HCT116 (cell line): ENCODE measurements around the gene USH1C. TPM values are rescaled to one million over a fixed set of nuclear protein-coding genes. Genes with fewer than 3 reads are reported as not detected.

Experiments used
- ATAC-seq: fragments of 200-7000 bp; cut with Tn5 transposase; 2 replicates; pipeline ENCODE4 v1.9.1; 2020; ENCODE audit warnings: mild to moderate bottlenecking, moderate library complexity
- BruUV-seq: library from RNA; stranded (reverse); fragments of 400-500 nt; replicated peaks from 2 replicates; lab custom pipeline; 2021; lab: Mats Ljungman, UMichigan
- CTCF ChIA-PET: fragments of 300-600 bp; sonication (Branson Sonifier 250); formaldehyde crosslinking; loops from one replicate; lab custom pipeline; 2021; ENCODE audit warnings: antibody characterized with exemption; lab: Charles Lee
- POLR2A ChIA-PET: fragments of 300-600, 350-600 bp; sonication (Branson Sonifier 250); formaldehyde crosslinking; loops from one replicate; lab custom pipeline; 2021; ENCODE audit warnings: antibody characterized with exemption; lab: Charles Lee
- RAD21 ChIA-PET, 2 experiments: fragments of 300-600 bp; sonication (Branson Sonifier 250); formaldehyde crosslinking; loops; one replicate each; lab custom pipeline; 2023; ENCODE audit warnings: low total read pairs in 2 of 2; ENCODE audit not compliant: uncharacterized antibody in 2 of 2, unreplicated experiment in 2 of 2, low non-redundant PET in 1 of 2; lab: Charles Lee
- DNase-seq: peaks from one replicate; pipeline ENCODE4 v3.0.0-alpha.2; 2010; ENCODE audit warnings: low read depth, low spot score
- H2AFZ ChIP-seq: fragments of 200-600 bp; shearing (Covaris generic), sonication (generic); 2 replicates; pipeline ENCODE4 v1.6.1; 2017; ENCODE audit warnings: low read depth, mixed run types, mixed read lengths, antibody characterized with exemption, low read length; ENCODE audit not compliant: poor library complexity, severe bottlenecking
- H3K27ac ChIP-seq: 2 replicates; pipeline ENCODE4 v1.5.1; 2012; ENCODE audit warnings: low read depth, low read length
- H3K27me3 ChIP-seq: fragments of 200-600 bp; sonication (generic); 2 replicates; pipeline ENCODE4 v1.6.1; 2016; ENCODE audit warnings: mixed run types, low read length, mixed read lengths; ENCODE audit not compliant: insufficient read depth
- H3K36me3 ChIP-seq, 2 experiments: fragments of 200-500 bp in 1 of 2; fragments of 200-600 bp in 1 of 2; sonication (Bioruptor generic) in 1 of 2; sonication (generic) in 1 of 2; 2 replicates each; pipeline versions ENCODE4 v1.5.1 to v1.6.1; 2014 to 2016; ENCODE audit warnings: low read length in 2 of 2, inconsistent platforms in 1 of 2, mixed read lengths in 1 of 2, mixed run types in 1 of 2; ENCODE audit not compliant: insufficient read depth in 2 of 2, control insufficient read depth in 1 of 2
- H3K4me1 ChIP-seq, 2 experiments: fragments of 200-600 bp in 1 of 2; sonication (generic) in 1 of 2; 2 replicates each; pipeline versions ENCODE4 v1.5.1 to v1.6.1; 2012 to 2017; ENCODE audit warnings: low read length in 2 of 2, inconsistent platforms in 1 of 2, mild to moderate bottlenecking in 1 of 2, mixed read lengths in 1 of 2, mixed run types in 1 of 2, moderate library complexity in 1 of 2; ENCODE audit not compliant: insufficient read depth in 2 of 2, control insufficient read depth in 1 of 2
- H3K4me2 ChIP-seq: fragments of 200-600 bp; sonication (generic); 2 replicates; pipeline ENCODE4 v1.6.1; 2017; ENCODE audit warnings: mixed run types, low read length, mixed read lengths
- H3K4me3 ChIP-seq, 2 experiments: fragments of 200-600 bp in 1 of 2; sonication (generic) in 1 of 2; replicated peaks in 1 of 2; 2 replicates each; pipeline ENCODE4 v1.5.1; 2011 to 2016; ENCODE audit warnings: low read length in 2 of 2, control low read depth in 1 of 2, low read depth in 1 of 2, mild to moderate bottlenecking in 1 of 2, mixed read lengths in 1 of 2, mixed run types in 1 of 2
- H3K79me2 ChIP-seq: fragments of 200-600 bp; sonication (generic); 2 replicates; pipeline ENCODE4 v1.6.1; 2017; ENCODE audit warnings: mild to moderate bottlenecking, mixed run types, low read length, moderate library complexity, mixed read lengths; ENCODE audit not compliant: insufficient read depth
- H3K9ac ChIP-seq: fragments of 200-600 bp; sonication (generic); 2 replicates; pipeline ENCODE4 v1.6.1; 2016; ENCODE audit warnings: low read length, mixed read lengths
- H3K9me2 ChIP-seq: fragments of 200-600 bp; sonication (generic), shearing (Covaris generic); 2 replicates; pipeline ENCODE4 v1.6.1; 2017; ENCODE audit warnings: mixed run types, mild to moderate bottlenecking, moderate library complexity; ENCODE audit not compliant: insufficient read depth
- H3K9me3 ChIP-seq, 2 experiments: fragments of 200-500 bp in 1 of 2; fragments of 200-600 bp in 1 of 2; sonication (Bioruptor generic) in 1 of 2; sonication (generic) in 1 of 2; 2 replicates each; pipeline ENCODE4 v1.6.1; 2014 to 2017; ENCODE audit warnings: low read length in 2 of 2, mixed read lengths in 2 of 2, inconsistent platforms in 1 of 2, low read depth in 1 of 2, mild to moderate bottlenecking in 1 of 2, mixed run types in 1 of 2, moderate library complexity in 1 of 2; ENCODE audit not compliant: control insufficient read depth in 1 of 2, insufficient read depth in 1 of 2
- H4K20me1 ChIP-seq: fragments of 200-600 bp; sonication (generic), shearing (Covaris generic); 2 replicates; pipeline ENCODE4 v1.6.1; 2017; ENCODE audit warnings: mixed run types, mild to moderate bottlenecking, moderate library complexity; ENCODE audit not compliant: insufficient read depth
- CBX3 ChIP-seq: IDR thresholded peaks from 2 replicates; pipeline ENCODE4 v1.6.1; 2012; ENCODE audit warnings: low read depth
- CEBPB ChIP-seq: IDR thresholded peaks from 2 replicates; pipeline ENCODE4 v1.6.1; 2012; ENCODE audit warnings: low read depth
- CTCF ChIP-seq, 3 experiments: fragments of 200-600 bp in 1 of 3; sonication (generic) in 1 of 3; IDR thresholded peaks in 2 of 3; conservative IDR thresholded peaks in 1 of 3; 2 replicates each; pipeline ENCODE4 v1.5.1; 2012 to 2017; ENCODE audit warnings: low read depth in 2 of 3, low read length in 2 of 3, antibody characterized with exemption in 1 of 3, borderline replicate concordance in 1 of 3, control low read depth in 1 of 3, mild to moderate bottlenecking in 1 of 3, mixed read lengths in 1 of 3, mixed run types in 1 of 3, moderate library complexity in 1 of 3; ENCODE audit not compliant: insufficient read depth in 1 of 3
- EGR1 ChIP-seq: IDR thresholded peaks from 2 replicates; pipeline ENCODE4 v1.6.1; 2012; ENCODE audit warnings: low read depth
- ELF1 ChIP-seq: IDR thresholded peaks from 2 replicates; pipeline ENCODE4 v1.6.1; 2012; ENCODE audit warnings: low read depth, borderline replicate concordance
- EZH2phosphoT487 ChIP-seq: fragments of 200-600 bp; IDR thresholded peaks from 2 replicates; pipeline ENCODE4 v1.6.1; 2018; ENCODE audit warnings: antibody characterized with exemption, borderline replicate concordance
- MAX ChIP-seq: IDR thresholded peaks from 2 replicates; pipeline ENCODE4 v1.6.1; 2012
- POLR2A ChIP-seq: IDR thresholded peaks from 2 replicates; pipeline ENCODE4 v1.7.0; 2011; ENCODE audit warnings: borderline replicate concordance; ENCODE audit not compliant: insufficient read depth, insufficient read length; ENCODE audit errors: extremely low read depth
- POLR2AphosphoS5 ChIP-seq: IDR thresholded peaks from 2 replicates; pipeline ENCODE4 v1.6.1; 2011; ENCODE audit warnings: mild to moderate bottlenecking, low read depth, low read length, moderate library complexity
- REST ChIP-seq: IDR thresholded peaks from 2 replicates; pipeline ENCODE4 v1.6.1; 2012; ENCODE audit warnings: low read depth
- SIN3A ChIP-seq: IDR thresholded peaks from 2 replicates; pipeline ENCODE4 v1.6.1; 2012; ENCODE audit warnings: low read depth
- SP1 ChIP-seq: IDR thresholded peaks from 2 replicates; pipeline ENCODE4 v1.6.1; 2012; ENCODE audit warnings: low read depth
- SRF ChIP-seq: IDR thresholded peaks from 2 replicates; pipeline ENCODE4 v1.6.1; 2012; ENCODE audit warnings: low read depth
- YY1 ChIP-seq: IDR thresholded peaks from 2 replicates; pipeline ENCODE4 v1.6.1; 2011; ENCODE audit warnings: low read length, low read depth, moderate library complexity, mild to moderate bottlenecking; ENCODE audit not compliant: insufficient replicate concordance; ENCODE audit errors: extremely low read depth
- ZNF274 ChIP-seq: fragments of 200-500 bp; sonication (Bioruptor generic); IDR thresholded peaks from 2 replicates; pipeline ENCODE4 v1.6.1; 2014; ENCODE audit warnings: mild to moderate bottlenecking, low read depth, low read length, inconsistent platforms
- intact Hi-C: fragments of 100-400 bp; cut with micrococcal nuclease; formaldehyde crosslinking; loops from 2 replicates; pipeline ENCODE4 v1.10.0; 2022
- total RNA-seq: library from RNA; stranded (reverse); gene quantifications from one replicate; pipeline ENCODE4 v1.2.1, GENCODE V29; 2021; ENCODE audit not compliant: unreplicated experiment

The USH1C gene
- total RNA-seq, 1 experiment from 2014 or later: 13.4 TPM

GRCh38 chr11:17519061-17519885 lies 24.9 kb downstream of the USH1C start:
- Histone ChIP-seq H3K27ac (no peak overlapping the region), H3K9ac (no peak overlapping the region), H2AFZ (no peak overlapping the region), H3K4me2 (no peak overlapping the region), H3K27me3 (no peaks in the 10 kb centered on the region), H3K4me3 (no peak overlapping the region), H3K4me1 (no peaks in the 10 kb centered on the region), H3K9me2 (no peaks in the 10 kb centered on the region), H3K36me3 (0 out of 4 replicates have a peak, but pooled peaks cover 0 to 3% of the 10 kb centered on the region in 2 experiments), H4K20me1 (no peaks in the 10 kb centered on the region), H3K79me2 (no peaks in the 10 kb centered on the region), H3K9me3 (no peaks in the 10 kb centered on the region)
- ChIA-PET POLR2A (no interaction called here), CTCF (interaction anchor here (1.1 to 2.3 kb wide), 3 partner anchors 9 to 13 kb away, joined by 5 to 14 read pairs (median 6); no protein-coding TSS in a partner anchor), RAD21 (no interaction called here)
- DNase-seq (no peak), ATAC-seq (no peak)
- intact Hi-C loops: no loop called here
- TF ChIP-seq EZH2phosphoT487 (no peak), SP1 (no peak), SIN3A (no peak), ZNF274 (no peak), MAX (no peak), REST (no peak), CBX3 (no peak), YY1 (no peak), SRF (no peak), POLR2A (no peak), ELF1 (no peak), CEBPB (no peak), CTCF (IDR thresholded peaks at IDR 0.05 in 2 of 3, conservative IDR thresholded peaks at IDR 0.05 in 1 of 3; ENCODE audit: borderline replicate concordance in 1 of 3, insufficient read depth in 1 of 3, low read depth in 2 of 3, low read length in 2 of 3) (no peak), POLR2AphosphoS5 (no peak), EGR1 (no peak)
- no TSS peak for BruUV-seq
